NCI-H1092 (cell line): Measurements from ENCODE around the gene TMEM69.
"Not testable (repeated sequence)": the region's sequence is repeated elsewhere in the genome, so short reads cannot be mapped to it uniquely, and the experiment has no call there.

Source experiments
- DNase-seq: peaks from one replicate; lab custom pipeline; 2025; lab: John Stamatoyannopoulos, UW

The TMEM69 gene

GRCh38 chr1:45687754-45688740 lies at the start of gene TMEM69:
TMEM69 (plus strand) TSS chr1:45688181; CDS start chr1:45691069, 2,888 bp downstream.
- peak; percentile 93 for DNase-seq

- no peak for DNase-seq
Observed at GRCh38 chr1:45640293-45640692, 47.7 kb upstream of the TMEM69 start.

DNA sequence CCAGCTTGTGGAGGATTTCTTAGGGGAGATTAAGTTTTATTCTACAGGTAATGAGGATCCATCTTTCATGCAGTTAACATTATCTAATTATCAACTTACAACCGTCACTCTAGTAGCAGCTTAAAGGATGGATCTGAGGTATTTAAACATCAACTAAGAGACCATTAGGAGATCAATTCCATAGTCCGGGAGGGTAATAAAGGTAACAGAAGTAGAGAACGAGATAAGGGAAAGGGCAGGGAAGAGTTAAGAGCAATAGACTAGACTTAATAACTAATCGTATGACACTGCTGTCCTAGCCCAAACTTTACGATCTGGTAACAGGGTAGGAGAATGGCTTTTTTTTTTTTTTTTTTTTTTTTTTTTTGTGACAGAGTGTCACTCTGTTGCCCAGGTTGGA lies 44.7 kb upstream of the TMEM69 start:
- DNase-seq = no peak

DNA sequence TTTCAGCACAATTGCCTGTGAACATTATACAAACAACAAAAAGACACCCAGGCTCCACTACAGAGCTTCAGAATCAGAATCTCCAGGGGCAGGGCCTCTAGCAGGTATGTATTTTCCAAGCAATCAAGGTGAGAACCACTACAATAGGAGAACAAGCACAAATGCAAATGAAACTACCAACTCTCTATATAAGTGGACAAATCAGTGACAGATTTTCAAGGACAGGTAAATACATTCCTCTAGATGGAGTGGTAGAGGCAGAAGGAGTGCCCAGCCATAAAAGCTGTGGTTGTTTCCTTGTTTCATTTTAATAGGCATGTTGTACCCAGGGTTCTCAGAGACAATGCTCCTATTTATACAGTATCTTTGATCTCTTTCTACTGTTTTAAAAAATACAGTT lies 44.0 kb upstream of the TMEM69 start:
- DNase-seq = no peak

DNA sequence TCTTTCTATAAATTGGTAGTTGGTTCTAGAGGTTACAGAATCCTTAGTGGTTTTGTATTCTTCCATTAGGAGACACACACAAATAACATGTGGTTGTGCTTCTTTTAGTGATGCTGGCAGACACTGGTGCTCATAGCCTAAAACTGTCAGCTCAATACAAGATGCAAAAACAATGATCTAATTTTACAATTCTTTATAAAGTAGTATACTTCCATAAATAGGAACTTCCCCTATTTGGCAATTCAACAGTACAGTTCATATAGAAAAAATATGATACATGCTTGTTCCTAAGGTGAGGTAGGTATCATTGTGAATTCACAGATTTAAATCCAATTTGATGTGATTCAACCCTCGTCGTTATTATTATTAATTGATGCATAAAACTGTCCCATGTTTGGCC lies 43.3 kb upstream of the TMEM69 start:
- no peak for DNase-seq

DNA sequence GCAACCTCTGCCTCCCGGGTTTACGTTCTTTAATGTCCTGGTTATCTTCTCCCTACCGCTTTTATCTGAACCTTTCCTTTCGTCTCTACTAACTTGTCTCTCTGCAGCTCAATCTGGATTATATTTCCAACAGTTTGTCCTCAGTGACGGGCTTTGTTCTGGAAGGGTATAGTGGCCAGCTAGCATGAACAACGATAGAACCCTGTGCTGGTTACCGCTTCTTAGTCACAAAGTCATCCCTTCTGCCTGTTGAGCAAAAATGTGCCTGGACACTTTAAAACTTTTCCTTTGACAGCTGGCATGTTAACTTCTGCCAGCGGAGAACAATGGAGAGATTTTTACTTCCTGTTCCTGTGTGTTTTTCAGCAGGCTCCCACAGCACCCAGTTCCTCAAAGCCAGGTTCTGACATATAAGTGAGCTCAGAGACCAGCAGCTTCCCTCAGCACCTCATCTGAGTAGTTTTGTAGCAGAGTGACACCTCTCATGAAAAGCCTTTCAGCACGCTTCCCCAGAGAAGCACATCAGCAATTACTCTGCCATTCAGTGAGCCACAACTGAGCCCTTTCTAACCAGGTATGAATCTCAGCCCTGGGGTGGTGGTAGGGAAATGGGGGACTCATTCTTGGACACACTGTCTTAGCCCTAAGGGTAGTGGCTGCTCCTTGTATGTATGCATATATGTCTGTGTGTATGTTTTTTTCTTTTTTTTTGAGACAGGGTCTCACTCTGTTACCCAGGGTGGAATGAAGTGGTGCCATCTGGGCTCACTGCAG lies 40.5 kb upstream of the TMEM69 start:
- DNase-seq = no peak

DNA sequence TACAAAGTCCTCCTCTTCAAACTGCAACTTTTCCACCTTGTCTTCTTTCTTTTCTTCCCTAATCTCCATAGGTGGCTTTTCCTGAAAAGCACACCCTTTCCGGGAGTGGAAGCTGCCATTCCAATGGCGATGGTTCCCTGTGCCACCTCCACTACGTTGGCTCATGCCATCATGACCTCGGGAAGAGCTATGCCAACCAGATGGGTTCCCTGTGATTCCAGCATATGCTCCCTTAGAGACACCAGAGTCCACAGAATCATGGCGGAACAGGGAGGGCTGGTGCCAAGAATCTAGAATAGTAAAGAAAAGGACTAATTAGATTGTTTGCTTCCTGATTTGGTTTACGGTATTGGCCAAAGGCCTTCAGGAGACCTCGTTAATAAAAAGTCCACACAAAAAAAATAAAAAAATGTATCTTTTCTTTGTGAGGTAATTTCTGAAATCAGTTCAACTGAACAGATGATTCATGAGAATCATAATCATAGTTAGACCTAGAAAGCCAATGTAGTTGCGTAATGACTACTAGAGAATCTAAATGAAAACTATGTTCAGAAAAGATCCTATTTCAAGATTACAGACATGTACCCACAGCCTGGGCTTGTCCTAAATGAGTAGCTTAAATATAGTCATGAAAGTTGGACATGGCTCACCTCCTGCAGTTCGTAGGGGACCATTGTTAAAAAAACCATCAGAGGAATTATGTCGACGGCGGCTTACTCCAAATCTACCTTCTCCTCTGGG lies 33.3 kb upstream of the TMEM69 start:
- DNase-seq = no peak

DNA sequence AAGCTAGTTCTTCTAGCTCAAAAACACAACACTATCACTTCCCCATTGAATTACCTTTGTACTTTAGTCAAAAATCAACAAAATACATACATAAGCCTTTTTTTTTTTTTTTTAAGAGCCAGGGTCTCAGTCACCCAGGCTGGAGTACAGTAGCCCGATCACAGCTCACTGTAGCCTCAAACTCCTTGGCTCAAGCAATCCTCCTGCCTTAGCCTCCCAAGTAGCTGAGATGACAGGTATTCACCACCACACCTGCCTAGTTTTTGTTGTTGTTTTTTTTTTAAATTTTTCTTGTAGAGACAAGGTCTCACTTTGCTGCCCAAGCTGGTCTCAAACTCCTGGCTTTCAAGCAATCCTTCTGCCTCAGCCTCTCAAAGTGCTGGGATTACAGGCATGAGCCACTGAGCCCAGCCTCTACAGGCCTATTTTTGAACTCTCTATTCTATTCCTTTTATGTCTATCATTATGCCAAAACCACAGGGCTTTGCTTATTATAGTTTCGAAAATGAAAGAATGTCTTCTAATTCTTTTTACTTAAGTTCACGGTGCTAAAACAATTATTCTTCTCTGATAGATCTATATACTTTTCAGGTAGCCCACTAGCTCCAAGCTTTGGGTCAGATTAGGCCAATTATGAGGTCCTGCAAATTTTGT lies 31.3 kb upstream of the TMEM69 start:
- DNase-seq = no peak

- no peak for DNase-seq
Observed at GRCh38 chr1:45658171-45658570, 29.8 kb upstream of the TMEM69 start.

DNA sequence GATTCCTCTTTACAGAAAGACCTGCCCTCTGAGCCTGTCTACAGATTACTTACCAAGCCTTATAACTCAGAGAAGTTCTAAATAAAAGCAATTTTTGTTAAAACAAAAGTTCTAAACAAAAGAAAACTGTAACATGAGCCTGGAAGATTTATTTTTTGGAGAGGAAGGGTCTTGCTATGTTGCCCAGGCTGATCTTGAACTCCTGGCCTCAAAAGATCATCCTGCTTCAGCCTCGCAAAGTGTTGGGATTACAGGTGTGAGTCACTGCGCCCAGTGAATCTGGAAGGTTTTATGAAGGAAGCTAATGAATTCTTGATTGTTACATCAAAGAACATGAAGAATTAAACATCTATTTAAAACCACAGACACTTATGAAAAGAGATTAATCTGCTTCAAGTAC lies 28.8 kb upstream of the TMEM69 start:
- DNase-seq = no peak

DNA sequence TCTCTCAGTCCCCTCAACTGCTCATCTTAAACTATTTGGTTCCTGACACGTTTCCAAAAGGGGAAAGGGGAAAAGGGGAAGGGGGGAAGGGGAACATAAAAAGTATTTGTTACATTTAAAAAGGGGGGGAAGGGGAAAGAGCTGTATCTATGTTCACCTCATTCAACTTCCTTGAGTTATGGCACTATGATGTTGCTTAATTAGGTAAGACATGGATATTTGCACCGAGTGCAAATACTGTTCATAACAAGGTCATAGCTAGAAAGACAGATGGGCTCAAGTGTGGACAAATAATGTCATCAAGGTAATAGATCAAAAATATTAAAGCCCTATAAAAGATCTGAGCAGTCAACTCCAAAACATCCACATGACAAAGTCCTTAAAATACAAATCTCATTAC lies 27.6 kb upstream of the TMEM69 start:
- no peak for DNase-seq

GRCh38 chr1:45666836-45667235 lies 21.1 kb upstream of the TMEM69 start:
- DNase-seq = no peak

- no peak for DNase-seq
Observed at GRCh38 chr1:45667321-45668111, 20.5 kb upstream of the TMEM69 start.

- DNase-seq = no peak
Observed at GRCh38 chr1:45668526-45668925, 19.5 kb upstream of the TMEM69 start.

- no peak for DNase-seq
Observed at GRCh38 chr1:45669379-45669778, 18.6 kb upstream of the TMEM69 start.

GRCh38 chr1:45669859-45670655 lies 17.9 kb upstream of the TMEM69 start:
- DNase-seq = no peak

DNA sequence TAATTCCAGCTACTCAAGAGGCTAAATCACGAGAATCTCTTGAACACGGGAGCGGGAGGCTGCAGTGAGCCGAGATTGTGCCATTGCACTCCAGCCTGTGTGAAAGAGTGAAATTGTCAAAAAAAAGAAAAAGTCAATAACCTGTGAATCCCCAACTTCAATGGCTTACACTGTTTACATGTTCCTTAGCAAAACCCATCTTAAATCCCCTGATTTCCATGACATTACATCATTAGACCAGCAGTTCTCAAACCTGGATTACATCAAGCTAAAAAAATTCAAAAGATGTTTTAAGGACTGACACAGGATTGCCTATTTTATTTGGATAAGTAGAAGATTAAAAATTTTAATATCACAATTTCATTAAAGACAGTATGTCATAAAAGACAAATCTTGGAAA lies 14.0 kb upstream of the TMEM69 start:
- no peak for DNase-seq

DNA sequence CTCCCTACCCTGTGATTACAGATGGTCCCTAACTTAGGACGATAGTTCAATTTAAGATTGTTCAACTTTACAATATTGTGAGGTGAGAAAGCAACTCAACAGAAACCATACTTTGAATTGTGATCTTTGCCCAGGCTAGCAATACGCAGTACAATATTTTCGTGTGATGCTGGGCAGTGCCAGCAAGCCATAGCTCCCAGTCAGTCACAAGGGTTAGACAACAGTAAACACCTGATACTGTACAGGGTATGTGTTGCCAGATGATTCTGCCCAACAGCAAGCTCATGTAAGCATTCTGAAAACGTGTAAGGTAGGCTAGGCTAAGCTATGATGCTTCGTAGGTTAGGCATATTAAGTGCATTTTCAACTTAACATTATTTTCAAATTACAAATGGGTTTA lies 13.5 kb upstream of the TMEM69 start:
- no peak for DNase-seq

GRCh38 chr1:45676553-45676952 lies 11.4 kb upstream of the TMEM69 start:
- not testable (repeated sequence) for DNase-seq

- DNase-seq = no peak
Observed at GRCh38 chr1:45677751-45678245, 10.2 kb upstream of the TMEM69 start.
